ENCODE results near the gene CREBBP.

The CREBBP gene

GRCh38 chr16:3807425-3808123, 72.9 kb downstream of the CREBBP start:
- Histone ChIP-seq H2AFZ (ENCODE audit: low read depth, low read length) (no peak overlapping the region), H4K8ac (ENCODE audit: low read length) (no peak overlapping the region), H2BK120ac (ENCODE audit: low read depth, low read length) (no peak overlapping the region), H3K27ac (ENCODE audit: low read length, poor library complexity, severe bottlenecking) (no peak overlapping the region), H3K4me3 (ENCODE audit: insufficient read depth in 1 of 2, low read depth in 1 of 2, low read length in 2 of 2) (no peak overlapping the region), H2BK15ac (ENCODE audit: low read depth, poor library complexity, severe bottlenecking) (no peak overlapping the region), H2BK12ac (ENCODE audit: low read length in 2 of 2) (no peak overlapping the region), H3K36me3 (ENCODE audit: control insufficient read depth in 1 of 2, insufficient read depth in 2 of 2, low read depth in 1 of 2, low read length in 2 of 2) (peaks cover 27 to 42% of the 10 kb centered on the region in 2 experiments), H3K9ac (ENCODE audit: low read length) (no peak overlapping the region), H4K91ac (ENCODE audit: low read length) (no peak overlapping the region), H3K4ac (ENCODE audit: low read depth in 1 of 2, low read length in 2 of 2) (no peak overlapping the region), H3K23ac (ENCODE audit: low read length in 2 of 2) (peak overlapping the region in 1 of 2 experiments; percentile 26), H2BK5ac (ENCODE audit: low read depth, low read length, poor library complexity, severe bottlenecking) (no peak overlapping the region), H3K27me3 (ENCODE audit: control insufficient read depth in 1 of 2, insufficient read depth in 1 of 2, low read length in 2 of 2) (no peaks in the 10 kb centered on the region), H3K18ac (ENCODE audit: low read depth in 1 of 2, low read length in 2 of 2) (no peak overlapping the region), H3K79me1 (replicated peaks; ENCODE audit: low read length, poor library complexity, severe bottlenecking) (peaks cover 40% of the 10 kb centered on the region), H3K4me2 (ENCODE audit: low read length, poor library complexity, severe bottlenecking) (no peak overlapping the region), H3K9me3 (ENCODE audit: control insufficient read depth, low read length) (no peaks in the 10 kb centered on the region), H2AK5ac (ENCODE audit: low read length, severe bottlenecking) (no peak overlapping the region), H3K4me1 (ENCODE audit: control insufficient read depth, insufficient read depth, low read depth, low read length) (peaks cover 7% of the 10 kb centered on the region), H3K14ac (ENCODE audit: low read length in 2 of 2) (no peak overlapping the region)
- no peak for DNase-seq
- 81% methylated on average over 3 of the region's 3 CpGs for WGBS

GRCh38 chr16:3804426-3805016, 76.0 kb downstream of the CREBBP start:
- peak; percentile 24 for DNase-seq
- no peak overlapping the region for H2AK5ac ChIP-seq (ENCODE audit: low read length, severe bottlenecking)
- no peak overlapping the region for H3K4me3 ChIP-seq (ENCODE audit: insufficient read depth in 1 of 2, low read depth in 1 of 2, low read length in 2 of 2)
- peaks cover 42% of the 10 kb centered on the region for H3K79me1 ChIP-seq (replicated peaks; ENCODE audit: low read length, poor library complexity, severe bottlenecking)
- no peak overlapping the region for H3K18ac ChIP-seq (ENCODE audit: low read depth in 1 of 2, low read length in 2 of 2)
- no peak overlapping the region for H3K27ac ChIP-seq (ENCODE audit: low read length, poor library complexity, severe bottlenecking)
- H2BK15ac ChIP-seq (ENCODE audit: low read depth, poor library complexity, severe bottlenecking): no peak overlapping the region
- H4K91ac ChIP-seq (ENCODE audit: low read length): no peak overlapping the region
- no peak overlapping the region for H2BK5ac ChIP-seq (ENCODE audit: low read depth, low read length, poor library complexity, severe bottlenecking)
- H3K4me2 ChIP-seq (ENCODE audit: low read length, poor library complexity, severe bottlenecking): no peak overlapping the region
- H2AFZ ChIP-seq (ENCODE audit: low read depth, low read length): no peak overlapping the region
- no peak overlapping the region for H3K9ac ChIP-seq (ENCODE audit: low read length)
- H3K27me3 ChIP-seq (ENCODE audit: control insufficient read depth in 1 of 2, insufficient read depth in 1 of 2, low read length in 2 of 2): no peaks in the 10 kb centered on the region
- no peak overlapping the region for H4K8ac ChIP-seq (ENCODE audit: low read length)
- peaks cover 28 to 39% of the 10 kb centered on the region in 2 experiments for H3K36me3 ChIP-seq (ENCODE audit: control insufficient read depth in 1 of 2, insufficient read depth in 2 of 2, low read depth in 1 of 2, low read length in 2 of 2)
- no peak overlapping the region for H3K14ac ChIP-seq (ENCODE audit: low read length in 2 of 2)
- WGBS: 82% methylated on average over 6 of the region's 7 CpGs
- H2BK12ac ChIP-seq (ENCODE audit: low read length in 2 of 2): no peak overlapping the region
- no peak overlapping the region for H2BK120ac ChIP-seq (ENCODE audit: low read depth, low read length)
- no peak overlapping the region for H3K23ac ChIP-seq (ENCODE audit: low read length in 2 of 2)
- no peaks in the 10 kb centered on the region for H3K9me3 ChIP-seq (ENCODE audit: control insufficient read depth, low read length)
- no peak overlapping the region for H3K4ac ChIP-seq (ENCODE audit: low read depth in 1 of 2, low read length in 2 of 2)
- peaks cover 7% of the 10 kb centered on the region for H3K4me1 ChIP-seq (ENCODE audit: control insufficient read depth, insufficient read depth, low read depth, low read length)

GRCh38 chr16:3800477-3801270, 79.8 kb downstream of the CREBBP start:
- Histone ChIP-seq H3K27me3 (ENCODE audit: control insufficient read depth in 1 of 2, insufficient read depth in 1 of 2, low read length in 2 of 2) (no peaks in the 10 kb centered on the region), H3K27ac (ENCODE audit: low read length, poor library complexity, severe bottlenecking) (no peak overlapping the region), H3K9ac (ENCODE audit: low read length) (no peak overlapping the region), H2BK5ac (ENCODE audit: low read depth, low read length, poor library complexity, severe bottlenecking) (no peak overlapping the region), H3K23ac (ENCODE audit: low read length in 2 of 2) (no peak overlapping the region), H3K79me1 (replicated peaks; ENCODE audit: low read length, poor library complexity, severe bottlenecking) (peaks cover 27% of the 10 kb centered on the region), H4K8ac (ENCODE audit: low read length) (no peak overlapping the region), H3K4ac (ENCODE audit: low read depth in 1 of 2, low read length in 2 of 2) (no peak overlapping the region), H2AK5ac (ENCODE audit: low read length, severe bottlenecking) (no peak overlapping the region), H3K36me3 (ENCODE audit: control insufficient read depth in 1 of 2, insufficient read depth in 2 of 2, low read depth in 1 of 2, low read length in 2 of 2) (peaks cover 6 to 11% of the 10 kb centered on the region in 2 experiments), H3K9me3 (ENCODE audit: control insufficient read depth, low read length) (no peaks in the 10 kb centered on the region), H3K18ac (ENCODE audit: low read depth in 1 of 2, low read length in 2 of 2) (no peak overlapping the region), H2BK15ac (ENCODE audit: low read depth, poor library complexity, severe bottlenecking) (no peak overlapping the region), H3K4me1 (ENCODE audit: control insufficient read depth, insufficient read depth, low read depth, low read length) (peaks cover 4% of the 10 kb centered on the region), H3K4me3 (ENCODE audit: insufficient read depth in 1 of 2, low read depth in 1 of 2, low read length in 2 of 2) (no peak overlapping the region), H4K91ac (ENCODE audit: low read length) (no peak overlapping the region), H3K14ac (ENCODE audit: low read length in 2 of 2) (no peak overlapping the region), H2BK12ac (ENCODE audit: low read length in 2 of 2) (no peak overlapping the region), H3K4me2 (ENCODE audit: low read length, poor library complexity, severe bottlenecking) (no peak overlapping the region), H2AFZ (ENCODE audit: low read depth, low read length) (no peak overlapping the region), H2BK120ac (ENCODE audit: low read depth, low read length) (no peak overlapping the region)
- no peak for DNase-seq
- 97% methylated on average over 4 of the region's 4 CpGs for WGBS

- WGBS: 84% methylated on average over 6 of the region's 7 CpGs
These were observed 80.5 kb downstream of the CREBBP start for GRCh38 chr16:3800019-3800418.

More at GRCh38 chr16:3800019-3800418, 80.5 kb downstream of the CREBBP start:
- no peak overlapping the region for H3K23ac ChIP-seq (ENCODE audit: low read length in 2 of 2)
- H2BK12ac ChIP-seq (ENCODE audit: low read length in 2 of 2): no peak overlapping the region
- no peak overlapping the region for H3K9ac ChIP-seq (ENCODE audit: low read length)
- H2BK15ac ChIP-seq (ENCODE audit: low read depth, poor library complexity, severe bottlenecking): no peak overlapping the region
- H2AFZ ChIP-seq (ENCODE audit: low read depth, low read length): no peak overlapping the region
- H2BK120ac ChIP-seq (ENCODE audit: low read depth, low read length): no peak overlapping the region
- H3K27me3 ChIP-seq (ENCODE audit: control insufficient read depth in 1 of 2, insufficient read depth in 1 of 2, low read length in 2 of 2): no peaks in the 10 kb centered on the region
- H4K91ac ChIP-seq (ENCODE audit: low read length): no peak overlapping the region
- H3K79me1 ChIP-seq (replicated peaks; ENCODE audit: low read length, poor library complexity, severe bottlenecking): peaks cover 24% of the 10 kb centered on the region
- no peak overlapping the region for H2AK5ac ChIP-seq (ENCODE audit: low read length, severe bottlenecking)
- no peaks in the 10 kb centered on the region for H3K9me3 ChIP-seq (ENCODE audit: control insufficient read depth, low read length)
- H4K8ac ChIP-seq (ENCODE audit: low read length): no peak overlapping the region
- H3K4me3 ChIP-seq (ENCODE audit: insufficient read depth in 1 of 2, low read depth in 1 of 2, low read length in 2 of 2): no peak overlapping the region
- H3K36me3 ChIP-seq (ENCODE audit: control insufficient read depth in 1 of 2, insufficient read depth in 2 of 2, low read depth in 1 of 2, low read length in 2 of 2): peaks cover 6% of the 10 kb centered on the region in 2 experiments
- H3K27ac ChIP-seq (ENCODE audit: low read length, poor library complexity, severe bottlenecking): no peak overlapping the region
- no peak for DNase-seq
- H3K14ac ChIP-seq (ENCODE audit: low read length in 2 of 2): no peak overlapping the region
- no peak overlapping the region for H3K4me2 ChIP-seq (ENCODE audit: low read length, poor library complexity, severe bottlenecking)
- H3K4ac ChIP-seq (ENCODE audit: low read depth in 1 of 2, low read length in 2 of 2): no peak overlapping the region
- peaks cover 4% of the 10 kb centered on the region for H3K4me1 ChIP-seq (ENCODE audit: control insufficient read depth, insufficient read depth, low read depth, low read length)
- no peak overlapping the region for H3K18ac ChIP-seq (ENCODE audit: low read depth in 1 of 2, low read length in 2 of 2)
- no peak overlapping the region for H2BK5ac ChIP-seq (ENCODE audit: low read depth, low read length, poor library complexity, severe bottlenecking)
